GM23338 (cell line): Measurements from ENCODE around the gene NAALADL2. TPM values are rescaled to one million over a fixed set of nuclear protein-coding genes. Genes with fewer than 3 reads are reported as not detected.
"Not testable (repeated sequence)": the region's sequence is repeated elsewhere in the genome, so short reads cannot be mapped to it uniquely, and the experiment has no call there.

Source experiments
- ATAC-seq: fragments of 200-7000 bp; cut with Tn5 transposase; 3 replicates; pipeline ENCODE4 v1.9.1; 2020
- DNase-seq: peaks from one replicate; pipeline ENCODE4 v3.0.0-alpha.2; 2015; ENCODE audit warnings: low spot score
- H2AFZ ChIP-seq: fragments of 200-600 bp; sonication (generic); 2 replicates; pipeline ENCODE4 v1.8.0; 2016; ENCODE audit warnings: antibody characterized with exemption, mild to moderate bottlenecking, moderate library complexity
- H3F3A ChIP-seq: fragments of 200-600 bp; sonication (generic); replicated peaks from 2 replicates; pipeline ENCODE4 v1.8.0; 2017; ENCODE audit warnings: antibody characterized with exemption, mixed run types, low read depth
- H3K27ac ChIP-seq: fragments of 200-600 bp; sonication (generic); 2 replicates; pipeline ENCODE4 v1.6.1; 2016; ENCODE audit warnings: low read depth
- H3K27me3 ChIP-seq: fragments of 200-600 bp; sonication (generic); 2 replicates; pipeline ENCODE4 v1.8.0; 2016; ENCODE audit warnings: mild to moderate bottlenecking, mixed run types, moderate library complexity; ENCODE audit not compliant: insufficient read depth
- H3K36me3 ChIP-seq: fragments of 200-600 bp; sonication (generic); 2 replicates; pipeline ENCODE4 v1.8.0; 2016; ENCODE audit warnings: mild to moderate bottlenecking; ENCODE audit not compliant: insufficient read depth
- H3K4me1 ChIP-seq: fragments of 200-600 bp; sonication (generic); 2 replicates; pipeline ENCODE4 v1.8.0; 2016; ENCODE audit warnings: mild to moderate bottlenecking, moderate library complexity; ENCODE audit not compliant: insufficient read depth
- H3K4me2 ChIP-seq: fragments of 200-600 bp; sonication (generic); 2 replicates; pipeline ENCODE4 v1.7.1; 2017; ENCODE audit warnings: mixed run types
- H3K4me3 ChIP-seq: fragments of 200-600 bp; sonication (generic); 2 replicates; pipeline ENCODE4 v1.6.1; 2016; ENCODE audit warnings: mixed run types
- H3K79me2 ChIP-seq: fragments of 200-600 bp; sonication (generic); replicated peaks from 2 replicates; pipeline ENCODE4 v1.8.0; 2017; ENCODE audit warnings: mild to moderate bottlenecking; ENCODE audit not compliant: insufficient read depth
- H3K9me2 ChIP-seq: fragments of 200-600 bp; sonication (generic); 2 replicates; pipeline ENCODE4 v1.8.0; 2017; ENCODE audit not compliant: insufficient read depth
- H4K20me1 ChIP-seq: fragments of 200-600 bp; sonication (generic); replicated peaks from 2 replicates; pipeline ENCODE4 v1.8.0; 2017; ENCODE audit warnings: mild to moderate bottlenecking; ENCODE audit not compliant: insufficient read depth
- H3K27ac Mint-ChIP-seq: 2 replicates; pipeline ENCODE4 v1.8.0; 2020; ENCODE audit warnings: inconsistent platforms, mild to moderate bottlenecking, moderate library complexity, mixed read lengths
- H3K27me3 Mint-ChIP-seq: 3 replicates; pipeline ENCODE4 v1.8.0; 2022; ENCODE audit warnings: low read depth, mild to moderate bottlenecking, moderate library complexity, mixed read lengths, inconsistent platforms; ENCODE audit not compliant: insufficient read depth, poor library complexity
- H3K36me3 Mint-ChIP-seq: 3 replicates; pipeline ENCODE4 v1.8.0; 2021; ENCODE audit warnings: low read depth, mild to moderate bottlenecking, inconsistent platforms, moderate library complexity, mixed read lengths
- H3K4me1 Mint-ChIP-seq: 3 replicates; pipeline ENCODE4 v1.8.0; 2020; ENCODE audit warnings: mild to moderate bottlenecking, inconsistent platforms, mixed read lengths
- H3K4me3 Mint-ChIP-seq: 3 replicates; pipeline ENCODE4 v1.8.0; 2021; ENCODE audit warnings: moderate library complexity, mild to moderate bottlenecking, inconsistent platforms, mixed read lengths
- H3K9me3 Mint-ChIP-seq: 3 replicates; pipeline ENCODE4 v1.8.0; 2020; ENCODE audit warnings: moderate library complexity, mild to moderate bottlenecking, inconsistent platforms, mixed read lengths
- CREB1 ChIP-seq: fragments of 250-450 bp; sonication (Bioruptor Pico); IDR thresholded peaks from 2 replicates; pipeline ENCODE4 v1.5.0; 2020; ENCODE audit warnings: low read depth, mild to moderate bottlenecking, moderate library complexity
- EZH2 ChIP-seq: fragments of 200-600 bp; sonication (generic); IDR thresholded peaks from one replicate; pipeline ENCODE4 v1.8.0; 2017; ENCODE audit warnings: antibody characterized with exemption, mild to moderate bottlenecking, low read depth; ENCODE audit not compliant: unreplicated experiment
- EZH2phosphoT487 ChIP-seq: fragments of 200-600 bp; sonication (generic); IDR thresholded peaks from one replicate; pipeline ENCODE4 v1.8.1; 2018; ENCODE audit warnings: antibody characterized with exemption; ENCODE audit not compliant: unreplicated experiment
- JUNB ChIP-seq: IDR thresholded peaks from one replicate; pipeline ENCODE4 v1.6.1; 2016; ENCODE audit warnings: antibody characterized with exemption; ENCODE audit not compliant: unreplicated experiment
- NANOG ChIP-seq: IDR thresholded peaks from 2 replicates; pipeline ENCODE4 v1.6.1; 2016; ENCODE audit warnings: antibody characterized with exemption, borderline replicate concordance
- ZNF114 ChIP-seq: fragments of 250-450 bp; sonication (Bioruptor Pico); IDR thresholded peaks from 2 replicates; pipeline ENCODE4 v1.5.0; 2020; ENCODE audit warnings: mild to moderate bottlenecking, moderate library complexity
- ZNF331 ChIP-seq: fragments of 250-450 bp; sonication (Bioruptor Pico); IDR thresholded peaks from 2 replicates; pipeline ENCODE4 v1.5.0; 2020; ENCODE audit warnings: low read depth, mild to moderate bottlenecking, moderate library complexity
- polyA plus RNA-seq: library from polyadenylated mRNA; unstranded; fragments of >200 nt; fragmentation: Nextera tagmentation; extraction: Ambion mirVana; gene quantifications from 2 replicates; pipeline ENCODE4 v1.2.1, GENCODE V29; 2016
- total RNA-seq: library from RNA; depleted of rRNA; stranded (reverse); fragments of >200 nt; shearing (Covaris generic); gene quantifications from 2 replicates; pipeline ENCODE4 v1.2.3, GENCODE V29; 2014
- TF ChIP-seq, protein P1 (sequence below): IDR thresholded peaks from 2 replicates; pipeline ENCODE4 v1.6.1; 2016; ENCODE audit warnings: antibody characterized with exemption
- TF ChIP-seq, protein P2 (sequence below), 2 experiments: fragments of 200-600 bp in 1 of 2; sonication (generic) in 1 of 2; conservative IDR thresholded peaks; 2 replicates each; pipeline versions ENCODE4 v1.5.1 to v1.6.1; 2016 to 2017; ENCODE audit warnings: antibody characterized with exemption in 2 of 2, low read depth in 2 of 2, mild to moderate bottlenecking in 2 of 2, moderate library complexity in 1 of 2
- TF ChIP-seq, protein P3 (sequence below): IDR thresholded peaks from one replicate; pipeline ENCODE4 v1.6.1; 2018; ENCODE audit warnings: antibody characterized with exemption; ENCODE audit not compliant: unreplicated experiment

The NAALADL2 gene
- total and polyA plus RNA-seq, 2 experiments from 2014 or later = 1.6 to 2.6 TPM

DNA sequence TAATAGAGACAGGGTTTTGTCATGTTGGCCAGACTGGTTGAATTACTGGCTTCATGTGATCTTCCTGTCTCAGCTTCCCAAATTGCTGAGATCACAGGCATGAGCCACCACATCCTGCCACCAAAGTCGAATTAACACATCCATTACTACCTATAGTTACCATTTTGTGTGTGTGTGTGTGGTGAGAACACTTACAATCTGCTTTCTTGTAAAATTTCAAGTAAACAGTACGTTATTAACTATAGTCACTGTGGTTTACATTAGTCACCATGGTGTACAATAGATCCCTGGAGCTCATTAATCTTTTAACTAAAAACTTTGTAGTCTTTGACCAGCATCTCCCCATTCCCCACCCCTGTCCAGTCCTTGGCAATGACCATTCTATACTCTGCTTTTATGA, 270.0 kb downstream of the NAALADL2 start (continued):
- TF ChIP-seq, protein P1, sequence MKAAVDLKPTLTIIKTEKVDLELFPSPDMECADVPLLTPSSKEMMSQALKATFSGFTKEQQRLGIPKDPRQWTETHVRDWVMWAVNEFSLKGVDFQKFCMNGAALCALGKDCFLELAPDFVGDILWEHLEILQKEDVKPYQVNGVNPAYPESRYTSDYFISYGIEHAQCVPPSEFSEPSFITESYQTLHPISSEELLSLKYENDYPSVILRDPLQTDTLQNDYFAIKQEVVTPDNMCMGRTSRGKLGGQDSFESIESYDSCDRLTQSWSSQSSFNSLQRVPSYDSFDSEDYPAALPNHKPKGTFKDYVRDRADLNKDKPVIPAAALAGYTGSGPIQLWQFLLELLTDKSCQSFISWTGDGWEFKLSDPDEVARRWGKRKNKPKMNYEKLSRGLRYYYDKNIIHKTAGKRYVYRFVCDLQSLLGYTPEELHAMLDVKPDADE = no peak
- no peak for TF ChIP-seq ZNF114
- TF ChIP-seq EZH2 = no peak
- no peak for TF ChIP-seq EZH2phosphoT487
- TF ChIP-seq, protein P2, sequence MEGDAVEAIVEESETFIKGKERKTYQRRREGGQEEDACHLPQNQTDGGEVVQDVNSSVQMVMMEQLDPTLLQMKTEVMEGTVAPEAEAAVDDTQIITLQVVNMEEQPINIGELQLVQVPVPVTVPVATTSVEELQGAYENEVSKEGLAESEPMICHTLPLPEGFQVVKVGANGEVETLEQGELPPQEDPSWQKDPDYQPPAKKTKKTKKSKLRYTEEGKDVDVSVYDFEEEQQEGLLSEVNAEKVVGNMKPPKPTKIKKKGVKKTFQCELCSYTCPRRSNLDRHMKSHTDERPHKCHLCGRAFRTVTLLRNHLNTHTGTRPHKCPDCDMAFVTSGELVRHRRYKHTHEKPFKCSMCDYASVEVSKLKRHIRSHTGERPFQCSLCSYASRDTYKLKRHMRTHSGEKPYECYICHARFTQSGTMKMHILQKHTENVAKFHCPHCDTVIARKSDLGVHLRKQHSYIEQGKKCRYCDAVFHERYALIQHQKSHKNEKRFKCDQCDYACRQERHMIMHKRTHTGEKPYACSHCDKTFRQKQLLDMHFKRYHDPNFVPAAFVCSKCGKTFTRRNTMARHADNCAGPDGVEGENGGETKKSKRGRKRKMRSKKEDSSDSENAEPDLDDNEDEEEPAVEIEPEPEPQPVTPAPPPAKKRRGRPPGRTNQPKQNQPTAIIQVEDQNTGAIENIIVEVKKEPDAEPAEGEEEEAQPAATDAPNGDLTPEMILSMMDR (conservative IDR thresholded peaks at IDR 0.05; ENCODE audit: low read depth in 2 of 2) = no peak
- no peak for TF ChIP-seq CREB1 (CRISPR knock-in tag)
- no peak for TF ChIP-seq JUNB
- TF ChIP-seq, protein P3, sequence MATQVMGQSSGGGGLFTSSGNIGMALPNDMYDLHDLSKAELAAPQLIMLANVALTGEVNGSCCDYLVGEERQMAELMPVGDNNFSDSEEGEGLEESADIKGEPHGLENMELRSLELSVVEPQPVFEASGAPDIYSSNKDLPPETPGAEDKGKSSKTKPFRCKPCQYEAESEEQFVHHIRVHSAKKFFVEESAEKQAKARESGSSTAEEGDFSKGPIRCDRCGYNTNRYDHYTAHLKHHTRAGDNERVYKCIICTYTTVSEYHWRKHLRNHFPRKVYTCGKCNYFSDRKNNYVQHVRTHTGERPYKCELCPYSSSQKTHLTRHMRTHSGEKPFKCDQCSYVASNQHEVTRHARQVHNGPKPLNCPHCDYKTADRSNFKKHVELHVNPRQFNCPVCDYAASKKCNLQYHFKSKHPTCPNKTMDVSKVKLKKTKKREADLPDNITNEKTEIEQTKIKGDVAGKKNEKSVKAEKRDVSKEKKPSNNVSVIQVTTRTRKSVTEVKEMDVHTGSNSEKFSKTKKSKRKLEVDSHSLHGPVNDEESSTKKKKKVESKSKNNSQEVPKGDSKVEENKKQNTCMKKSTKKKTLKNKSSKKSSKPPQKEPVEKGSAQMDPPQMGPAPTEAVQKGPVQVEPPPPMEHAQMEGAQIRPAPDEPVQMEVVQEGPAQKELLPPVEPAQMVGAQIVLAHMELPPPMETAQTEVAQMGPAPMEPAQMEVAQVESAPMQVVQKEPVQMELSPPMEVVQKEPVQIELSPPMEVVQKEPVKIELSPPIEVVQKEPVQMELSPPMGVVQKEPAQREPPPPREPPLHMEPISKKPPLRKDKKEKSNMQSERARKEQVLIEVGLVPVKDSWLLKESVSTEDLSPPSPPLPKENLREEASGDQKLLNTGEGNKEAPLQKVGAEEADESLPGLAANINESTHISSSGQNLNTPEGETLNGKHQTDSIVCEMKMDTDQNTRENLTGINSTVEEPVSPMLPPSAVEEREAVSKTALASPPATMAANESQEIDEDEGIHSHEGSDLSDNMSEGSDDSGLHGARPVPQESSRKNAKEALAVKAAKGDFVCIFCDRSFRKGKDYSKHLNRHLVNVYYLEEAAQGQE = no peak
- TF ChIP-seq ZNF331 = no peak

DNA sequence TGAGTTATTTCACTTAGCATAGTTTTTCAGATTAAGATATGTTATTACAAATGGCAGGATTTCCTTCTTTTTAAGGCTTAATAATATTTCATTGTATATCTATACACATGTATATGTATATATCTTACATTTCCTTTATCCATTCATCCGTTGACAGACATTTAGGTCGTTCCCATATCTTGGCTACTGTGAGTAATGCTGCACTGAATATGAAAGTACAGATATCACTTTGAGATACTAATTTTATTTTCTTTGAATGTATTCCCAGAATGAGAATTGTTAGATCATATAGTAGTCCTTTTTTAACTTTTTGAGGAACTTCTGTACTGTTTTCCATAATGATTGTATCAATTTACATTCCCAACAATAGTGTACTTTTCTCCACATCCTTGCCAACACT, 270.4 kb downstream of the NAALADL2 start:
- H3K27me3 ChIP-seq = no peaks in the 10 kb centered on the region
- Mint-ChIP-seq H3K36me3 (peaks cover 20% of the 10 kb centered on the region), H3K4me1 (no peaks in the 10 kb centered on the region), H3K9me3 (peaks cover 29% of the 10 kb centered on the region), H3K27ac (no peak overlapping the region), H3K27me3 (no peaks in the 10 kb centered on the region), H3K4me3 (no peak overlapping the region)
- H2AFZ ChIP-seq = no peak overlapping the region
- no peaks in the 10 kb centered on the region for H4K20me1 ChIP-seq
- ATAC-seq (no peak), DNase-seq (no peak)
- peaks cover 6% of the 10 kb centered on the region; the same call in 1 of the 2 replicates for H3K36me3 ChIP-seq
- H3F3A ChIP-seq = no peaks in the 10 kb centered on the region
- no peaks in the 10 kb centered on the region for H3K4me1 ChIP-seq
- no peak overlapping the region for H3K27ac ChIP-seq
- no peaks in the 10 kb centered on the region for H3K9me2 ChIP-seq
- no peak overlapping the region for H3K4me2 ChIP-seq
- H3K4me3 ChIP-seq = no peak overlapping the region
- TF ChIP-seq NANOG = no peak
- no peaks in the 10 kb centered on the region for H3K79me2 ChIP-seq

DNA sequence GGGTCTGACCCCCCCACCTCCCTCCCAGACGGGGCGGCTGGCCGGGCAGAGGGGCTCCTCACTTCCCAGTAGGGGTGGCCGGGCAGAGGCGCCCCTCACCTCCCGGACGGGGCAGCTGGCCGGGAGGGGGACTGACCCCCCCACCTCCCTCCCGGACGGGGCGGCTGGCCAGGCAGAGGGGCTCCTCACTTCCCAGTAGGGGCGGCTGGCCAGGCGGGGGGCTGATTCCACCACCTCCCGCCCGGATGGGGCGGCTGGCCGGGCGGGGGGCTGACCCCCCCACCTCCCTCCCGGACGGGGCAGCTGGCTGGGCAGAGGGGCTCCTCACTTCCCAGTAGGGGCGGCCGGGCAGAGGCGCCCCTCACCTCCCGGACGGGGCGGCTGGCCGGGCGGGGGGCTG, 272.7 kb downstream of the NAALADL2 start:
- H3K4me3 ChIP-seq, ATAC-seq, H3K4me3 Mint-ChIP-seq, H3K79me2 ChIP-seq, H4K20me1 ChIP-seq, H3K4me1 ChIP-seq, H3K4me2 ChIP-seq, H2AFZ ChIP-seq, H3K27ac Mint-ChIP-seq, H3K27ac ChIP-seq, H3K27me3 Mint-ChIP-seq, DNase-seq, H3F3A ChIP-seq, H3K9me2 ChIP-seq, H3K27me3 ChIP-seq, H3K4me1 Mint-ChIP-seq, H3K36me3 ChIP-seq: not testable (repeated sequence)
- peaks cover 28% of the 10 kb centered on the region for H3K9me3 Mint-ChIP-seq
- peaks cover 20% of the 10 kb centered on the region for H3K36me3 Mint-ChIP-seq

DNA sequence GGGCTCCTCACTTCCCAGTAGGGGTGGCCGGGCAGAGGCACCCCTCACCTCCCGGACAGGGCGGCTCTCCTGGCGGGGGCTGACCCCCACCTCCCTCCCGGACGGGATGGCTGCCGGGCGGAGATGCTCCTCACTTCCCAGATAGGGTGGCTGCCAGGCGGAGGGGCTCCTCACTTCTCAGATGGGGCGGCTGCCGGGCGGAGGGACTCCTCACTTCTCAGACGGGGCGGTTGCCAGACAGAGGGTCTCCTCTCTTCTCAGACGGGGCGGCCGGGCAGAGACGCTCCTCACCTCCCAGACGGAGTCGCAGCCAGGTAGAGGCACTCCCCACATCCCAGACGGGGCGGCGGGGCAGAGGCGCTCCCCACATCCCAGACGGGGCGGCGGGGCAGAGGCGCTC, 273.6 kb downstream of the NAALADL2 start:
- H3F3A ChIP-seq, DNase-seq, H3K9me2 ChIP-seq, H3K4me2 ChIP-seq, H3K4me3 Mint-ChIP-seq, H3K27ac Mint-ChIP-seq, ATAC-seq, H3K4me3 ChIP-seq, H3K27me3 Mint-ChIP-seq, H3K79me2 ChIP-seq, H2AFZ ChIP-seq, H3K4me1 Mint-ChIP-seq, H3K36me3 ChIP-seq, H3K4me1 ChIP-seq, H4K20me1 ChIP-seq, H3K27me3 ChIP-seq, H3K27ac ChIP-seq: not testable (repeated sequence)
- H3K36me3 Mint-ChIP-seq = peaks cover 20% of the 10 kb centered on the region
- H3K9me3 Mint-ChIP-seq = peaks cover 28% of the 10 kb centered on the region
